Panc1 (cell line): ENCODE results near the gene COL6A1. TPM values are rescaled to one million over a fixed set of nuclear protein-coding genes. Genes with fewer than 3 reads are reported as not detected.

Experiments
- ATAC-seq: fragments of 200-7000 bp; cut with Tn5 transposase; 2 replicates; pipeline ENCODE4 v1.9.1; 2020; ENCODE audit warnings: mild to moderate bottlenecking, moderate library complexity
- Bru-seq: library from RNA; stranded (reverse); fragments of 400-500 nt; gene quantifications from one replicate; lab custom pipeline; 2021; lab: Mats Ljungman, UMichigan
- BruChase-seq, 2 experiments: library from RNA; stranded (reverse); fragments of 400-500 nt; gene quantifications; one replicate each; lab custom pipeline; 2021; lab: Mats Ljungman, UMichigan
- BruUV-seq: library from RNA; stranded (reverse); fragments of 400-500 nt; replicated peaks from 2 replicates; lab custom pipeline; 2021; lab: Mats Ljungman, UMichigan
- CTCF ChIA-PET: fragments of 300-600 bp; sonication (Branson Sonifier 250); formaldehyde crosslinking; loops from one replicate; lab custom pipeline; 2022; ENCODE audit warnings: antibody characterized with exemption; lab: Charles Lee
- POLR2A ChIA-PET: fragments of 300-600 bp; sonication (Branson Sonifier 250); formaldehyde crosslinking; loops from one replicate; lab custom pipeline; 2022; ENCODE audit warnings: antibody characterized with exemption; lab: Charles Lee
- DNase-seq: peaks from one replicate; pipeline ENCODE4 v3.0.0-alpha.2; 2010; ENCODE audit warnings: low read depth, low spot score
- H3K27ac ChIP-seq: 2 replicates; pipeline ENCODE4 v1.5.1; 2011; ENCODE audit warnings: mild to moderate bottlenecking, low read length, inconsistent platforms
- H3K27me3 ChIP-seq: fragments of 200-500 bp; sonication (Bioruptor generic); 2 replicates; pipeline ENCODE4 v1.6.0; 2014; ENCODE audit warnings: low read length, inconsistent platforms; ENCODE audit not compliant: control insufficient read depth, insufficient read depth
- H3K36me3 ChIP-seq: fragments of 200-500 bp; sonication (Bioruptor generic); 2 replicates; pipeline ENCODE4 v1.5.1; 2014; ENCODE audit warnings: inconsistent platforms, mild to moderate bottlenecking, low read length, moderate library complexity; ENCODE audit not compliant: control insufficient read depth, insufficient read depth
- H3K4me1 ChIP-seq: 2 replicates; pipeline ENCODE4 v1.5.1; 2011; ENCODE audit warnings: inconsistent platforms, mild to moderate bottlenecking, low read length, moderate library complexity; ENCODE audit not compliant: control insufficient read depth, insufficient read depth
- H3K4me3 ChIP-seq, 2 experiments: 2 replicates each; pipeline ENCODE4 v1.5.1; 2011 to 2012; ENCODE audit warnings: low read depth in 2 of 2, low read length in 2 of 2, mild to moderate bottlenecking in 2 of 2, inconsistent platforms in 1 of 2, moderate library complexity in 1 of 2
- H3K9me3 ChIP-seq: fragments of 200-500 bp; sonication (Bioruptor generic); 2 replicates; pipeline ENCODE4 v1.5.1; 2014; ENCODE audit warnings: low read depth, mild to moderate bottlenecking, inconsistent platforms, low read length, moderate library complexity; ENCODE audit not compliant: control insufficient read depth, insufficient read depth
- POLR2AphosphoS5 ChIP-seq: IDR thresholded peaks from 2 replicates; pipeline ENCODE4 v1.6.1; 2012; ENCODE audit warnings: mild to moderate bottlenecking, low read depth, low read length, moderate library complexity
- SIN3A ChIP-seq: IDR thresholded peaks from 2 replicates; pipeline ENCODE4 v1.6.1; 2012; ENCODE audit warnings: low read depth, mild to moderate bottlenecking, low read length, moderate library complexity, borderline replicate concordance; ENCODE audit not compliant: insufficient read depth
- TCF7L2 ChIP-seq: IDR thresholded peaks from 2 replicates; pipeline ENCODE4 v1.6.1; 2011; ENCODE audit warnings: mild to moderate bottlenecking, low read depth, low read length, inconsistent platforms
- in situ Hi-C: cut with HindIII; loops from 2 replicates; pipeline ENCODE4 v1.10.0; 2016; ENCODE audit warnings: low sequenced_read_pairs, low pct_unique_long_range_greater_than_20kb
- intact Hi-C: fragments of 100-400 bp; cut with micrococcal nuclease; formaldehyde crosslinking; loops from one replicate; pipeline ENCODE4 v1.10.0; 2022; ENCODE audit not compliant: unreplicated experiment
- long read RNA-seq: library from polyadenylated mRNA; unstranded; transcript quantifications from one replicate; pipeline ENCODE4 v2.0.0, GENCODE V29; 2021; ENCODE audit not compliant: unreplicated experiment
- polyA plus RNA-seq: library from polyadenylated mRNA; unstranded; fragments of >200 nt; gene quantifications from one replicate; pipeline ENCODE4 v1.2.1, GENCODE V29; 2012; ENCODE audit warnings: missing spikeins; ENCODE audit not compliant: insufficient read length
- total RNA-seq: library from RNA; stranded (reverse); gene quantifications from one replicate; pipeline ENCODE4 v1.2.1, GENCODE V29; 2021; ENCODE audit not compliant: unreplicated experiment
- TF ChIP-seq, protein P1 (sequence below), 2 experiments: IDR thresholded peaks; 2 replicates each; pipeline ENCODE4 v1.6.1; 2011 to 2012; ENCODE audit warnings: low read depth in 2 of 2, control low read depth in 1 of 2, low read length in 1 of 2, mild to moderate bottlenecking in 1 of 2, moderate library complexity in 1 of 2; ENCODE audit not compliant: insufficient read depth in 1 of 2
- TF ChIP-seq, protein P2 (sequence below): fragments of 450-650 bp; IDR thresholded peaks from 2 replicates; pipeline ENCODE4 v1.5.1; 2017; ENCODE audit warnings: mild to moderate bottlenecking

Gene COL6A1
- total RNA-seq (34.2 TPM), Bru-seq, nascent RNA (percentile 38 among the genes with signal in this experiment), BruChase-seq, experiment 1, labeled RNA remaining after a 2-hour chase (percentile 45 among the genes with signal in this experiment), BruChase-seq, experiment 2, labeled RNA remaining after a 6-hour chase (percentile 53 among the genes with signal in this experiment)
- 36.0 TPM for polyA plus RNA-seq
- long read RNA-seq, partial matches to known transcripts, result 7 of 48 reads
- long read RNA-seq, other reads (novel, unspliced or antisense), result 41 of 48 reads

- intact Hi-C loops, result no loop called here
- no TSS peak for BruUV-seq
- POLR2A ChIA-PET, result no interaction called here
- CTCF ChIA-PET, result no interaction called here
- Histone ChIP-seq H3K9me3 (no peaks in the 10 kb centered on the region), H3K4me3 (peak within 1 kb of the TSS; percentile 47 to 50), H3K36me3 (no peaks in the 10 kb centered on the region), H3K27me3 (no peaks in the 10 kb centered on the region), H3K27ac (0 out of 2 replicates have a peak within 1 kb of the TSS, but pooled peaks have one; percentile 18), H3K4me1 (no peaks in the 10 kb centered on the region)
- peak; percentile 50 for DNase-seq
- TF ChIP-seq SIN3A, result no peak
- TF ChIP-seq, protein P1, sequence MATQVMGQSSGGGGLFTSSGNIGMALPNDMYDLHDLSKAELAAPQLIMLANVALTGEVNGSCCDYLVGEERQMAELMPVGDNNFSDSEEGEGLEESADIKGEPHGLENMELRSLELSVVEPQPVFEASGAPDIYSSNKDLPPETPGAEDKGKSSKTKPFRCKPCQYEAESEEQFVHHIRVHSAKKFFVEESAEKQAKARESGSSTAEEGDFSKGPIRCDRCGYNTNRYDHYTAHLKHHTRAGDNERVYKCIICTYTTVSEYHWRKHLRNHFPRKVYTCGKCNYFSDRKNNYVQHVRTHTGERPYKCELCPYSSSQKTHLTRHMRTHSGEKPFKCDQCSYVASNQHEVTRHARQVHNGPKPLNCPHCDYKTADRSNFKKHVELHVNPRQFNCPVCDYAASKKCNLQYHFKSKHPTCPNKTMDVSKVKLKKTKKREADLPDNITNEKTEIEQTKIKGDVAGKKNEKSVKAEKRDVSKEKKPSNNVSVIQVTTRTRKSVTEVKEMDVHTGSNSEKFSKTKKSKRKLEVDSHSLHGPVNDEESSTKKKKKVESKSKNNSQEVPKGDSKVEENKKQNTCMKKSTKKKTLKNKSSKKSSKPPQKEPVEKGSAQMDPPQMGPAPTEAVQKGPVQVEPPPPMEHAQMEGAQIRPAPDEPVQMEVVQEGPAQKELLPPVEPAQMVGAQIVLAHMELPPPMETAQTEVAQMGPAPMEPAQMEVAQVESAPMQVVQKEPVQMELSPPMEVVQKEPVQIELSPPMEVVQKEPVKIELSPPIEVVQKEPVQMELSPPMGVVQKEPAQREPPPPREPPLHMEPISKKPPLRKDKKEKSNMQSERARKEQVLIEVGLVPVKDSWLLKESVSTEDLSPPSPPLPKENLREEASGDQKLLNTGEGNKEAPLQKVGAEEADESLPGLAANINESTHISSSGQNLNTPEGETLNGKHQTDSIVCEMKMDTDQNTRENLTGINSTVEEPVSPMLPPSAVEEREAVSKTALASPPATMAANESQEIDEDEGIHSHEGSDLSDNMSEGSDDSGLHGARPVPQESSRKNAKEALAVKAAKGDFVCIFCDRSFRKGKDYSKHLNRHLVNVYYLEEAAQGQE (IDR thresholded peaks at IDR 0.05; ENCODE audit: insufficient read depth in 1 of 2, low read depth in 2 of 2, low read length in 1 of 2), result no peak
- TF ChIP-seq TCF7L2, result no peak
- TF ChIP-seq, protein P2, sequence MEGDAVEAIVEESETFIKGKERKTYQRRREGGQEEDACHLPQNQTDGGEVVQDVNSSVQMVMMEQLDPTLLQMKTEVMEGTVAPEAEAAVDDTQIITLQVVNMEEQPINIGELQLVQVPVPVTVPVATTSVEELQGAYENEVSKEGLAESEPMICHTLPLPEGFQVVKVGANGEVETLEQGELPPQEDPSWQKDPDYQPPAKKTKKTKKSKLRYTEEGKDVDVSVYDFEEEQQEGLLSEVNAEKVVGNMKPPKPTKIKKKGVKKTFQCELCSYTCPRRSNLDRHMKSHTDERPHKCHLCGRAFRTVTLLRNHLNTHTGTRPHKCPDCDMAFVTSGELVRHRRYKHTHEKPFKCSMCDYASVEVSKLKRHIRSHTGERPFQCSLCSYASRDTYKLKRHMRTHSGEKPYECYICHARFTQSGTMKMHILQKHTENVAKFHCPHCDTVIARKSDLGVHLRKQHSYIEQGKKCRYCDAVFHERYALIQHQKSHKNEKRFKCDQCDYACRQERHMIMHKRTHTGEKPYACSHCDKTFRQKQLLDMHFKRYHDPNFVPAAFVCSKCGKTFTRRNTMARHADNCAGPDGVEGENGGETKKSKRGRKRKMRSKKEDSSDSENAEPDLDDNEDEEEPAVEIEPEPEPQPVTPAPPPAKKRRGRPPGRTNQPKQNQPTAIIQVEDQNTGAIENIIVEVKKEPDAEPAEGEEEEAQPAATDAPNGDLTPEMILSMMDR, result no peak
- no peak for TF ChIP-seq POLR2AphosphoS5
- in situ Hi-C loops, result no loop called here
- peak; percentile 72 for ATAC-seq
These were observed at the start of gene COL6A1 for GRCh38 chr21:45981151-45982091. Gene COL6A1 (plus strand): TSS chr21:45981770. CDS start chr21:45981851, 81 bp downstream.

DNA sequence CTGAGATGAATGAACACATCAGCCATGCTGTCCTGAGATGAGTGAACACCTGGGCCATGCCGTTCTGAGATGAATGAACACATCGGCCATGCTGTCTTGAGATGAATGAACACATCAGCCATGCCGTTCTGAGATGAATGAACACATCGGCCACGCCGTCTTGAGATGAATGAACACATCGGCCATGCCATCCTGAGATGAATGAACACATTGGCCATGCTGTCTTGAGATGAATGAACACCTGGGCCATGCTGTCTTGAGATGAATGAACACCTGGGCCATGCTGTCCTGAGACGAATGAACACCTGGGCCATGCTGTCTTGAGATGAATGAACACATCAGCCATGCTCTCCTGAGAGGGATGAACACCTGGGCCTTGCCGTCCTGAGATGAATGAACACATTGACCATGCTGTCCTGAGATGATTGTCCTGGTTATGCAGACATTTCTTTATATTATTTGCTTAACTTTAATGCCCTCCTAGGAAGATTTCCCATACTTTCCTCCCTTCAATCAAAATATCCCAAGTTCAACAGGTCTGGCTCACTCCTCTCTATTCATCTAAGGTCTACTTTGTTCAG, 48.6 kb upstream of the COL6A1 start:
- Histone ChIP-seq H3K27ac (no peak overlapping the region), H3K9me3 (no peaks in the 10 kb centered on the region), H3K27me3 (no peaks in the 10 kb centered on the region), H3K36me3 (no peaks in the 10 kb centered on the region), H3K4me3 (no peak overlapping the region), H3K4me1 (no peaks in the 10 kb centered on the region)
- ChIA-PET CTCF (no interaction called here), POLR2A (no interaction called here)
- TF ChIP-seq, protein P2, result no peak
- TF ChIP-seq, protein P1 (IDR thresholded peaks at IDR 0.05; ENCODE audit: insufficient read depth in 1 of 2, low read depth in 2 of 2, low read length in 1 of 2), result no peak
- TF ChIP-seq TCF7L2 (no peak), POLR2AphosphoS5 (no peak), SIN3A (no peak)
- in situ Hi-C loops (no loop called here), intact Hi-C loops (no loop called here)
- BruUV-seq, result no TSS peak
- ATAC-seq, result no peak
- no peak for DNase-seq
